Upper lobe of right lung (tissue), 1 donor: Measurements from ENCODE around the gene COL4A4. TPM values are rescaled to one million over a fixed set of nuclear protein-coding genes. Genes with fewer than 3 reads are reported as not detected.

Experiments
- ATAC-seq: fragments of 200-7000 bp; cut with Tn5 transposase; one replicate; pipeline ENCODE4 v1.9.1; 2020; ENCODE audit warnings: mild to moderate bottlenecking, moderate library complexity
- DNase-seq: peaks from one replicate; pipeline ENCODE4 v3.0.0-alpha.2; 2020
- H3K27ac ChIP-seq: fragments of 200-600 bp; one replicate; pipeline ENCODE4 v1.8.0; 2022
- H3K27me3 ChIP-seq: fragments of 200-600 bp; one replicate; pipeline ENCODE4 v1.8.0; 2022; ENCODE audit warnings: mild to moderate bottlenecking
- H3K36me3 ChIP-seq: fragments of 200-600 bp; one replicate; pipeline ENCODE4 v1.8.0; 2022
- H3K4me1 ChIP-seq: fragments of 200-600 bp; one replicate; pipeline ENCODE4 v1.8.0; 2022
- H3K4me3 ChIP-seq: fragments of 200-600 bp; one replicate; pipeline ENCODE4 v1.8.0; 2022; ENCODE audit warnings: mild to moderate bottlenecking
- H3K9me3 ChIP-seq: fragments of 200-600 bp; one replicate; pipeline ENCODE4 v1.8.0; 2022
- intact Hi-C: fragments of 100-400 bp; cut with DNase I; formaldehyde crosslinking; loops from one replicate; pipeline ENCODE4 v1.11.0; 2022
- total RNA-seq: library from RNA; stranded (reverse); fragmentation: NEBNext Ultra II Directional; extraction: Animal tissue kit (Norgen Biotek cat#: 25700); gene quantifications from one replicate; pipeline ENCODE4 v1.2.1, GENCODE V29; 2021
- TF ChIP-seq, protein P1 (sequence below): fragments of 200-600 bp; IDR thresholded peaks from one replicate; pipeline ENCODE4 v1.8.0; 2022; ENCODE audit warnings: antibody characterized with exemption
- donor health status: DM: no; HTN: yes; CAD: no; lungs with severe emphysema.

Gene COL4A4
- total RNA-seq, 1 donor from 2014 or later, result 36.1 TPM

DNA sequence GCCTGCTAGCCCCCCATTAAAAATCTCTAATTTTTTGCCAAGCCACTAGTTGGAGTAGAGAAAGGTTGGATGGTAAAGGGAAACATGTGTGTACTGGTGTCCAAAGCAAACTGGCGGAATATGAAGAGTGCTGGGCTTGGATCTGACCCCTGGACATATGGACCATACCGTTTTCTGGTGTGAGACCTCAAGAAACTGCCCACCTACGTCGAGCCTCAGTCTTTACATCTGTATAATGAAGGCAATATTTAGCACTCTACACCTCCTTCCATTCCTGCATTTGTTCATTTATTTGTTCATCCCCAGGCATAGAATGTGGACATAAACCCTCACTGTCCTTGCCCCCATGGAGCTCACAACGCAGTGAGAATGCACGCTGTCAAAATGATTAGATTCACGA is 185.7 kb downstream of the COL4A4 start:
- intact Hi-C loops, result no loop called here
- H3K4me1 ChIP-seq, result peaks cover 4% of the 10 kb centered on the region
- H3K9me3 ChIP-seq, result no peaks in the 10 kb centered on the region
- TF ChIP-seq, protein P1, sequence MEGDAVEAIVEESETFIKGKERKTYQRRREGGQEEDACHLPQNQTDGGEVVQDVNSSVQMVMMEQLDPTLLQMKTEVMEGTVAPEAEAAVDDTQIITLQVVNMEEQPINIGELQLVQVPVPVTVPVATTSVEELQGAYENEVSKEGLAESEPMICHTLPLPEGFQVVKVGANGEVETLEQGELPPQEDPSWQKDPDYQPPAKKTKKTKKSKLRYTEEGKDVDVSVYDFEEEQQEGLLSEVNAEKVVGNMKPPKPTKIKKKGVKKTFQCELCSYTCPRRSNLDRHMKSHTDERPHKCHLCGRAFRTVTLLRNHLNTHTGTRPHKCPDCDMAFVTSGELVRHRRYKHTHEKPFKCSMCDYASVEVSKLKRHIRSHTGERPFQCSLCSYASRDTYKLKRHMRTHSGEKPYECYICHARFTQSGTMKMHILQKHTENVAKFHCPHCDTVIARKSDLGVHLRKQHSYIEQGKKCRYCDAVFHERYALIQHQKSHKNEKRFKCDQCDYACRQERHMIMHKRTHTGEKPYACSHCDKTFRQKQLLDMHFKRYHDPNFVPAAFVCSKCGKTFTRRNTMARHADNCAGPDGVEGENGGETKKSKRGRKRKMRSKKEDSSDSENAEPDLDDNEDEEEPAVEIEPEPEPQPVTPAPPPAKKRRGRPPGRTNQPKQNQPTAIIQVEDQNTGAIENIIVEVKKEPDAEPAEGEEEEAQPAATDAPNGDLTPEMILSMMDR, result no peak
- no peak overlapping the region for H3K27ac ChIP-seq
- H3K36me3 ChIP-seq, result no peaks in the 10 kb centered on the region
- H3K4me3 ChIP-seq, result no peak overlapping the region
- no peaks in the 10 kb centered on the region for H3K27me3 ChIP-seq
- DNase-seq, result no peak
- no peak for ATAC-seq

GRCh38 chr2:226977775-226978190 is 186.2 kb downstream of the COL4A4 start:
- H3K9me3 ChIP-seq, result no peaks in the 10 kb centered on the region
- TF ChIP-seq, protein P1, result no peak
- no peak overlapping the region for H3K4me3 ChIP-seq
- intact Hi-C loops, result no loop called here
- H3K4me1 ChIP-seq, result peaks cover 4% of the 10 kb centered on the region
- no peak for ATAC-seq
- H3K36me3 ChIP-seq, result no peaks in the 10 kb centered on the region
- no peak for DNase-seq
- H3K27me3 ChIP-seq, result no peaks in the 10 kb centered on the region
- H3K27ac ChIP-seq, result no peak overlapping the region

DNA sequence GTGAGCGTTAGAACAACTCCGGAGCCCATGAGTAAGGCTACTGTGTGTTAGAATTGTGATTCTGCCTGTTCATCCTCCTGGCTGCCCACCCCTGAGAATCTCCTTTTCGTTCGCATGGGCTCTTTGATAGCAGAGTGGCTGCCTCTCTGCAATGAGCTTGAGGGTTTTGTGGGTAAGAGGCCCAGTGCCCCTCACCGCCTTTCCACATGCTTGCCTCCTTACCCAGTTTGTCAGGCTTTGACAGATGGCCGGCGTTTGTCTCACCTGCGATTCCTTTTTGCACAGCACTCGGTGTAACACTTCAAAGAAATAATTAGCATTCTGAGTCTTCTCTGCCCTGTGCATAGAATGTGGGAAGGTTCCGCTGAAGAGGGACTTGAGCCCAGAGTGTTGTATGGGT is 190.2 kb downstream of the COL4A4 start:
- peaks cover 4% of the 10 kb centered on the region for H3K4me1 ChIP-seq
- DNase-seq (no peak), ATAC-seq (no peak)
- no peaks in the 10 kb centered on the region for H3K36me3 ChIP-seq
- TF ChIP-seq, protein P1, result no peak
- H3K4me3 ChIP-seq, result no peak overlapping the region
- intact Hi-C loops, result no loop called here
- no peaks in the 10 kb centered on the region for H3K27me3 ChIP-seq
- H3K9me3 ChIP-seq, result no peaks in the 10 kb centered on the region
- H3K27ac ChIP-seq, result no peak overlapping the region

DNA sequence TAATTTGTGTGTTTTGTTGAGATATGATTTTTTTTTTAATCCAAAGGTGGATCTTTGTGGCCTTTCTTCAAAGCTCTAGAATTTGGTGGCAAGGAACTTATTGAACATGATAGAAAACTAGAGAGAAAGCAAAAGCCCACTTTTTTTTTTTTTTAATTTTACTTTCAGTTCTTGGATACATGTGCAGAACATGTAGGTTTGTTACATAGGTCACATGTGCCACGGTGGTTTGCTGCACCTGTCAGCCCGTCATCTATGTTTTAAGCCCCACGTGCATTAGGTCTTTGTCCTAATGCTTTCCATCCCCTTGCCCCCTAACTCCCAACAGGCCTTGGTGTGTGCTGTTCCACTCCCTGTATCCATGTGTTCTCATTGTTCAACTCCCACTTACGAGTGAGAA is 192.2 kb downstream of the COL4A4 start:
- Histone ChIP-seq H3K4me1 (no peaks in the 10 kb centered on the region), H3K9me3 (no peaks in the 10 kb centered on the region), H3K4me3 (no peak overlapping the region), H3K27me3 (no peaks in the 10 kb centered on the region), H3K27ac (no peak overlapping the region), H3K36me3 (no peaks in the 10 kb centered on the region)
- intact Hi-C loops, result no loop called here
- ATAC-seq, result no peak
- no peak for DNase-seq
- TF ChIP-seq, protein P1, result no peak

DNA sequence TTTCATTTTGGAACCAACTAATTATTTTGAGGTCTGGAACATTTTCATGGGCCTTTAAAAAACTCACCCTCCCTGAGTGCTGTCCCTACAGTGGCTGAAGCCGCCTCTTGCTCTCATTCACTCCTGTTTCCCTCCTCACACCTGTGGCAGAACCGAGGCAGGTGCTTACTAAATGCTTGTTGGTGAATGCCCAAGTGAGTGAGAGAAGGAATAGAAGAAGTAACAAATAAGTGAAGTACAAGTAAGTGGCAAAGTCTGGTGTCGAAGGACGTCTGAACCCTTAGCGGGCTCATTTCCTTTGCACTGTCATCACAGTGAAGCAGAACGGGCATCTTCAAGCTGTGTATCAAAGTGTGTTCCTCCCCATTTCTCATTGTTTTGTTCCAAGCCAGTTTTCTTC is 192.9 kb downstream of the COL4A4 start:
- H3K36me3 ChIP-seq, result no peaks in the 10 kb centered on the region
- ATAC-seq (no peak), DNase-seq (no peak)
- H3K4me1 ChIP-seq, result no peaks in the 10 kb centered on the region
- H3K9me3 ChIP-seq, result no peaks in the 10 kb centered on the region
- H3K4me3 ChIP-seq, result no peak overlapping the region
- H3K27me3 ChIP-seq, result no peaks in the 10 kb centered on the region
- intact Hi-C loops, result no loop called here
- TF ChIP-seq, protein P1, result no peak
- H3K27ac ChIP-seq, result no peak overlapping the region

GRCh38 chr2:226970362-226970761 is 193.6 kb downstream of the COL4A4 start:
- H3K4me3 ChIP-seq, result no peak overlapping the region
- no peaks in the 10 kb centered on the region for H3K27me3 ChIP-seq
- ATAC-seq (no peak), DNase-seq (no peak)
- H3K36me3 ChIP-seq, result no peaks in the 10 kb centered on the region
- no peak overlapping the region for H3K27ac ChIP-seq
- no peaks in the 10 kb centered on the region for H3K4me1 ChIP-seq
- no peaks in the 10 kb centered on the region for H3K9me3 ChIP-seq
- TF ChIP-seq, protein P1, result no peak
- intact Hi-C loops, result no loop called here
